GM12878 (cell line): ENCODE measurements around the gene C21orf58. TPM values are rescaled to one million over a fixed set of nuclear protein-coding genes. Genes with fewer than 3 reads are reported as not detected.

ENCODE experiments used
- ATAC-seq: fragments of 200-7000 bp; cut with Tn5 transposase; 3 replicates; pipeline ENCODE4 v1.9.1; 2020; ENCODE audit warnings: mild to moderate bottlenecking, moderate library complexity
- BruUV-seq: library from RNA; stranded (reverse); fragments of 400-500 nt; replicated peaks from 2 replicates; lab custom pipeline; 2021; lab: Mats Ljungman, UMichigan
- CTCF ChIA-PET: fragments of 300-600 bp; sonication (Branson Sonifier 250); formaldehyde crosslinking; extraction: SDS; loops from one replicate; lab custom pipeline; 2021; ENCODE audit warnings: inconsistent platforms; lab: Yijun Ruan, JAX
- POLR2A ChIA-PET: fragments of 350-600 bp; formaldehyde crosslinking; extraction: SDS; loops from one replicate; lab custom pipeline; 2021; ENCODE audit warnings: inconsistent platforms; lab: Charles Lee
- RAD21 ChIA-PET: fragments of 300-600 bp; sonication (Branson Sonifier 250); formaldehyde crosslinking; loops from one replicate; lab custom pipeline; 2023; ENCODE audit warnings: antibody characterized with exemption; ENCODE audit not compliant: unreplicated experiment; lab: Charles Lee
- SMC1A ChIA-PET: fragments of 300-600 bp; sonication (Branson Sonifier 250); formaldehyde crosslinking; loops from one replicate; lab custom pipeline; 2023; ENCODE audit not compliant: unreplicated experiment, uncharacterized antibody; lab: Charles Lee
- DNase-seq: peaks from one replicate; pipeline ENCODE4 v3.0.0-alpha.2; 2011; ENCODE audit warnings: low read depth, low spot score
- FAIRE-seq: peaks from 3 replicates; lab custom pipeline; 2011; peaks lifted over from hg19 to GRCh38; lab: Jason Lieb, UNC
- H2AFZ ChIP-seq: 2 replicates; pipeline ENCODE4 v1.6.0; 2011; ENCODE audit warnings: low read depth, low read length, control low read depth; ENCODE audit not compliant: control insufficient read depth
- H3K27ac ChIP-seq: 2 replicates; pipeline ENCODE4 v1.5.1; 2011; ENCODE audit warnings: control low read depth; ENCODE audit not compliant: control insufficient read depth, insufficient read depth
- H3K27me3 ChIP-seq, 2 experiments: replicated peaks in 1 of 2; 2 replicates each; pipeline versions ENCODE4 v1.6.0 to v1.6.1; 2011; ENCODE audit warnings: low read length in 1 of 2; ENCODE audit not compliant: control insufficient read depth in 2 of 2, insufficient read depth in 2 of 2
- H3K36me3 ChIP-seq, 2 experiments: 2 replicates each; pipeline ENCODE4 v1.5.1; 2011; ENCODE audit warnings: low read length in 1 of 2; ENCODE audit not compliant: control insufficient read depth in 2 of 2, insufficient read depth in 2 of 2
- H3K4me1 ChIP-seq: 2 replicates; pipeline ENCODE4 v1.6.1; 2011; ENCODE audit warnings: mild to moderate bottlenecking, low read length, moderate library complexity, mixed read lengths; ENCODE audit not compliant: control insufficient read depth, insufficient read depth
- H3K4me2 ChIP-seq: 2 replicates; pipeline ENCODE4 v1.6.0; 2011; ENCODE audit warnings: control low read depth; ENCODE audit not compliant: control insufficient read depth, insufficient read depth
- H3K4me3 ChIP-seq: fragments of 200-600 bp; sonication (generic); 2 replicates; pipeline ENCODE4 v1.5.1; 2016
- H3K79me2 ChIP-seq: 2 replicates; pipeline ENCODE4 v1.6.0; 2011; ENCODE audit warnings: low read length; ENCODE audit not compliant: control insufficient read depth, insufficient read depth
- H3K9ac ChIP-seq: 2 replicates; pipeline ENCODE4 v1.8.0; 2011; ENCODE audit warnings: low read length, control low read depth, mixed read lengths; ENCODE audit not compliant: control insufficient read depth, insufficient read depth
- H3K9me3 ChIP-seq: replicated peaks from 3 replicates; pipeline ENCODE4 v1.5.1; 2011; ENCODE audit warnings: mild to moderate bottlenecking, low read length; ENCODE audit not compliant: control insufficient read depth, insufficient read depth
- H4K20me1 ChIP-seq: 2 replicates; pipeline ENCODE4 v1.6.0; 2011; ENCODE audit not compliant: control insufficient read depth, insufficient read depth
- ASH2L ChIP-seq: fragments of 300-600, 200-600 bp; sonication (generic); IDR thresholded peaks from 2 replicates; pipeline ENCODE4 v1.6.1; 2017; ENCODE audit warnings: low read depth, mild to moderate bottlenecking, borderline replicate concordance
- ATF7 ChIP-seq: fragments of 450-650 bp; IDR thresholded peaks from 2 replicates; pipeline ENCODE4 v1.6.1; 2016; ENCODE audit warnings: low read depth, mild to moderate bottlenecking
- CHD4 ChIP-seq: fragments of 200-600 bp; sonication (generic); IDR thresholded peaks from 2 replicates; pipeline ENCODE4 v1.6.1; 2016; ENCODE audit warnings: mild to moderate bottlenecking
- ETV6 ChIP-seq, 2 experiments: fragments of 450-650 bp in 1 of 2; IDR thresholded peaks in 1 of 2; conservative IDR thresholded peaks in 1 of 2; 2 replicates each; pipeline ENCODE4 v1.6.1; 2014; ENCODE audit warnings: antibody characterized with exemption in 1 of 2, borderline replicate concordance in 1 of 2, low read depth in 1 of 2, mild to moderate bottlenecking in 1 of 2, moderate library complexity in 1 of 2
- GATAD2B ChIP-seq: fragments of 450-650 bp; conservative IDR thresholded peaks from 2 replicates; pipeline ENCODE4 v1.6.1; 2017; ENCODE audit warnings: low read depth, mild to moderate bottlenecking, moderate library complexity
- HDGF ChIP-seq: fragments of 450-650 bp; IDR thresholded peaks from 2 replicates; pipeline ENCODE4 v1.6.1; 2016; ENCODE audit warnings: antibody characterized with exemption
- IKZF2 ChIP-seq, 2 experiments: fragments of 450-650 bp; IDR thresholded peaks; 2 replicates each; pipeline ENCODE4 v1.6.1; 2017; ENCODE audit warnings: mild to moderate bottlenecking in 2 of 2, moderate library complexity in 2 of 2
- KDM1A ChIP-seq: fragments of 200-600 bp; sonication (generic); IDR thresholded peaks from 2 replicates; pipeline ENCODE4 v1.6.1; 2016; ENCODE audit warnings: borderline replicate concordance
- MEF2A ChIP-seq: IDR thresholded peaks from 2 replicates; pipeline ENCODE4 v1.6.1; 2011; ENCODE audit warnings: low read depth, mild to moderate bottlenecking, low read length, moderate library complexity; ENCODE audit not compliant: insufficient read depth
- MXI1 ChIP-seq: fragments of 150-350 bp; IDR thresholded peaks from 2 replicates; pipeline ENCODE4 v1.6.1; 2011; ENCODE audit warnings: low read depth, mild to moderate bottlenecking, inconsistent platforms, low read length, improper control_type of control experiment
- NFYB ChIP-seq: IDR thresholded peaks from 2 replicates; pipeline ENCODE4 v1.6.1; 2011; ENCODE audit warnings: low read depth, mild to moderate bottlenecking, low read length, improper control_type of control experiment, moderate library complexity; ENCODE audit not compliant: insufficient read depth
- SMAD1 ChIP-seq: fragments of 450-650 bp; IDR thresholded peaks from 2 replicates; pipeline ENCODE4 v1.6.1; 2018; ENCODE audit warnings: mild to moderate bottlenecking, low read depth; ENCODE audit not compliant: partially characterized antibody
- STAT3 ChIP-seq: IDR thresholded peaks from 2 replicates; pipeline ENCODE4 v1.6.1; 2011; ENCODE audit warnings: low read depth, low read length, improper control_type of control experiment
- SUZ12 ChIP-seq: fragments of 200-600 bp; sonication (generic); IDR thresholded peaks from one replicate; pipeline ENCODE4 v1.6.1; 2018; ENCODE audit warnings: antibody characterized with exemption, mild to moderate bottlenecking; ENCODE audit not compliant: unreplicated experiment
- ZNF24 ChIP-seq: fragments of 450-650 bp; IDR thresholded peaks from 2 replicates; pipeline ENCODE4 v1.6.1; 2017; ENCODE audit warnings: antibody characterized with exemption, mild to moderate bottlenecking
- ZSCAN29 ChIP-seq: fragments of 450-650 bp; IDR thresholded peaks from 2 replicates; pipeline ENCODE4 v1.6.1; 2017; ENCODE audit warnings: mild to moderate bottlenecking, moderate library complexity
- WGBS: methylation state at CpG from one replicate; pipeline ENCODE4 v1.1.6; 2016; ENCODE audit warnings: low lambda C conversion rate; ENCODE audit not compliant: insufficient replicate concordance, insufficient coverage; ENCODE audit errors: missing lambda C conversion rate; 5-methylcytosine and 5-hydroxymethylcytosine counted together
- in situ Hi-C: fragments of 300-500 bp; cut with MboI; formaldehyde crosslinking; loops from 9 replicates; pipeline ENCODE4 v1.14.3; 2018; ENCODE audit warnings: mixed read lengths
- intact Hi-C: fragments of 100-400 bp; cut with micrococcal nuclease; formaldehyde crosslinking; loops from one replicate; pipeline ENCODE4 v1.14.2; 2022; ENCODE audit not compliant: unreplicated experiment
- polyA plus RNA-seq, 11 experiments: library from polyadenylated mRNA; depleted of rRNA in 4 of 11; unstranded in 6 of 11; stranded (reverse) in 5 of 11; fragments of >200 nt; fragmentation: Nextera tagmentation in 4 of 11; fragmentation: Illumina TruSeq in 1 of 11; extraction: Ambion mirVana in 4 of 11; extraction: Trizol in 1 of 11; gene quantifications; 1 replicate in 1 of 11; 2 replicates in 10 of 11; pipeline versions ENCODE4 v1.2.1 to v1.2.3, GENCODE V29; 2011 to 2016; ENCODE audit warnings: inconsistent platforms in 2 of 11, missing spikeins in 2 of 11, low read depth in 1 of 11
- total RNA-seq, 4 experiments: library from RNA; depleted of rRNA in 3 of 4; stranded (reverse); fragments of >200 nt in 3 of 4; fragmentation: Illumina TruSeq in 1 of 4; extraction: Trizol in 1 of 4; gene quantifications; 2 replicates each; pipeline versions ENCODE4 v1.2.1 to v1.2.3, GENCODE V29; 2013 to 2021
- TF ChIP-seq, protein P1 (sequence below): fragments of 450-650 bp; IDR thresholded peaks from 2 replicates; pipeline ENCODE4 v1.6.1; 2017; ENCODE audit warnings: borderline replicate concordance
- TF ChIP-seq, protein P2 (sequence below): fragments of 450-650 bp; formaldehyde crosslinking; IDR thresholded peaks from 2 replicates; pipeline ENCODE4 v1.4.0; 2020; ENCODE audit warnings: mild to moderate bottlenecking, moderate library complexity

The C21orf58 gene
- total and polyA plus RNA-seq, 10 of the 15 experiments (the other 5 are each of a cell fraction or from before 2014, with no cell fraction given) = 1.1 to 22.3 (median 11.8) TPM

DNA sequence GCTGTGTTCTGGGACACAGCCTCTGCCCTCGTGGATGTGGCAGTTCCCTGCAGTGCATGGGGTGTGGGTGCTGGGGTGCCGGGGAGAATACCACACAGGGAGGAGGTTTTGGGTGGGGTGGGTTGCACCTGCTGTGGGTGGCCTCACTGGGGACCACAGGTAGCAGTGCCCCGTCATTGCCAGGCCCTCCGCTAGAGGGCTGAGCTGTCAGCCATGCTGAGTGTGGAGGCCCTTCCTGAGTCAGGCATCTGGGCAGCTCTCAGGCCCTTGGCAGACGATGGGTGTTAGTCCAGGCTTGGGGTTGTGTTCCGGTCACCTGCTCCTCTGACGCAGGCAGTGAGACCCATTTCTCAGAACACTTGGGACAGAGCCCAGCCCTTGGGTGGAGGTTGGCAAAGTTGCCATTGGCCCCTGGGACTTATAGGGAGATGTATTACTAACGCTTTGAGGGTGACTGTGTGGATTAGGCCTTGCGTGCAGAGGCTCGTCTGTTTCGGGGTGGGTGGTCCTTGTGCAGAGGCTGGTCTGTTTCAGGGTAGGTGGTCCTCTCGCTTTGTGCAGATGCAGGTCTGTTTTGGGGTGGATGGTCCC, 24.2 kb upstream of the C21orf58 start (continued):
- TF ChIP-seq ETV6 (conservative IDR thresholded peaks at IDR 0.05 in 1 of 2, IDR thresholded peaks at IDR 0.05 in 1 of 2; ENCODE audit: borderline replicate concordance in 1 of 2, low read depth in 1 of 2) = no peak
- no peak for TF ChIP-seq CHD4
- TF ChIP-seq, all 136 proteins: peak for 0

DNA sequence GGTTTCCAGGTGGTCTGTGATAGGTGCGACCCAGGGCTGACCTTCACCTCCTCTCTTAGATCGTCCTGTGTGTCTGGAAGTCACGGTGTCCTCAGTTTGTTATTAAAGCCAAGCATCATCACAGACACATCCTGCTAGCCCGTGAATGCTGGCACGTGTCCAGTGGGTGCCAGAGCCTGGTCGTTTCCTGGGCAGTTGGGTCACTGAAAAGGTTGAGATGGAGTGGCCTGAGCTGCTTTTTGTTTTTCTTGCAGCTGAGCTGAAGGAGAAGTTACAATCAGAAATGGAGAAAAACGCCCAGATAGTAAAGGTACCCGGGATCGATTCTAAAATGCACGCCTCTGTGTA, 23.5 kb upstream of the C21orf58 start:
- peaks cover 23 to 40% of the 10 kb centered on the region in 2 experiments for H3K36me3 ChIP-seq
- ATAC-seq (no peak), DNase-seq (no peak), FAIRE-seq (no peak)
- H4K20me1 ChIP-seq = no peaks in the 10 kb centered on the region
- no peaks in the 10 kb centered on the region for H3K27me3 ChIP-seq
- no peak overlapping the region for H2AFZ ChIP-seq
- H3K9me3 ChIP-seq = no peaks in the 10 kb centered on the region
- ChIA-PET RAD21 (no interaction called here), POLR2A (interaction anchor here (0.6 to 1.0 kb wide), 2 partner anchors 40 to 1199 kb away, joined by 4 to 5 read pairs; no protein-coding TSS in a partner anchor), CTCF (no interaction called here), SMC1A (no interaction called here)
- H3K27ac ChIP-seq = no peak overlapping the region
- WGBS = 69% methylated on average over 10 of the region's 10 CpGs
- H3K79me2 ChIP-seq = no peaks in the 10 kb centered on the region; the same call in 1 of the 2 replicates
- H3K4me1 ChIP-seq = no peaks in the 10 kb centered on the region
- no TSS peak for BruUV-seq
- TF ChIP-seq NFYB = no peak
- TF ChIP-seq HDGF = no peak
- TF ChIP-seq ATF7 = no peak
- TF ChIP-seq MEF2A = no peak
- no peak for TF ChIP-seq SMAD1
- no peak for TF ChIP-seq ASH2L
- TF ChIP-seq, protein P1, sequence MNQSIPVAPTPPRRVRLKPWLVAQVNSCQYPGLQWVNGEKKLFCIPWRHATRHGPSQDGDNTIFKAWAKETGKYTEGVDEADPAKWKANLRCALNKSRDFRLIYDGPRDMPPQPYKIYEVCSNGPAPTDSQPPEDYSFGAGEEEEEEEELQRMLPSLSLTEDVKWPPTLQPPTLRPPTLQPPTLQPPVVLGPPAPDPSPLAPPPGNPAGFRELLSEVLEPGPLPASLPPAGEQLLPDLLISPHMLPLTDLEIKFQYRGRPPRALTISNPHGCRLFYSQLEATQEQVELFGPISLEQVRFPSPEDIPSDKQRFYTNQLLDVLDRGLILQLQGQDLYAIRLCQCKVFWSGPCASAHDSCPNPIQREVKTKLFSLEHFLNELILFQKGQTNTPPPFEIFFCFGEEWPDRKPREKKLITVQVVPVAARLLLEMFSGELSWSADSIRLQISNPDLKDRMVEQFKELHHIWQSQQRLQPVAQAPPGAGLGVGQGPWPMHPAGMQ = no peak
- no peak for TF ChIP-seq SUZ12
- TF ChIP-seq, protein P2, sequence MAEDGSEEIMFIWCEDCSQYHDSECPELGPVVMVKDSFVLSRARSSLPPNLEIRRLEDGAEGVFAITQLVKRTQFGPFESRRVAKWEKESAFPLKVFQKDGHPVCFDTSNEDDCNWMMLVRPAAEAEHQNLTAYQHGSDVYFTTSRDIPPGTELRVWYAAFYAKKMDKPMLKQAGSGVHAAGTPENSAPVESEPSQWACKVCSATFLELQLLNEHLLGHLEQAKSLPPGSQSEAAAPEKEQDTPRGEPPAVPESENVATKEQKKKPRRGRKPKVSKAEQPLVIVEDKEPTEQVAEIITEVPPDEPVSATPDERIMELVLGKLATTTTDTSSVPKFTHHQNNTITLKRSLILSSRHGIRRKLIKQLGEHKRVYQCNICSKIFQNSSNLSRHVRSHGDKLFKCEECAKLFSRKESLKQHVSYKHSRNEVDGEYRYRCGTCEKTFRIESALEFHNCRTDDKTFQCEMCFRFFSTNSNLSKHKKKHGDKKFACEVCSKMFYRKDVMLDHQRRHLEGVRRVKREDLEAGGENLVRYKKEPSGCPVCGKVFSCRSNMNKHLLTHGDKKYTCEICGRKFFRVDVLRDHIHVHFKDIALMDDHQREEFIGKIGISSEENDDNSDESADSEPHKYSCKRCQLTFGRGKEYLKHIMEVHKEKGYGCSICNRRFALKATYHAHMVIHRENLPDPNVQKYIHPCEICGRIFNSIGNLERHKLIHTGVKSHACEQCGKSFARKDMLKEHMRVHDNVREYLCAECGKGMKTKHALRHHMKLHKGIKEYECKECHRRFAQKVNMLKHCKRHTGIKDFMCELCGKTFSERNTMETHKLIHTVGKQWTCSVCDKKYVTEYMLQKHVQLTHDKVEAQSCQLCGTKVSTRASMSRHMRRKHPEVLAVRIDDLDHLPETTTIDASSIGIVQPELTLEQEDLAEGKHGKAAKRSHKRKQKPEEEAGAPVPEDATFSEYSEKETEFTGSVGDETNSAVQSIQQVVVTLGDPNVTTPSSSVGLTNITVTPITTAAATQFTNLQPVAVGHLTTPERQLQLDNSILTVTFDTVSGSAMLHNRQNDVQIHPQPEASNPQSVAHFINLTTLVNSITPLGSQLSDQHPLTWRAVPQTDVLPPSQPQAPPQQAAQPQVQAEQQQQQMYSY (CRISPR knock-in tag) = no peak
- TF ChIP-seq ZSCAN29 = no peak
- no peak for TF ChIP-seq IKZF2 (IDR thresholded peaks at IDR 0.05)
- TF ChIP-seq MXI1 = no peak
- no peak for TF ChIP-seq ZNF24
- no peak for TF ChIP-seq GATAD2B
- no peak for TF ChIP-seq STAT3
- TF ChIP-seq KDM1A = no peak
- H3K4me3 ChIP-seq = no peak overlapping the region
- H3K4me2 ChIP-seq = no peak overlapping the region
- in situ Hi-C loops (no loop called here), intact Hi-C loops (no loop called here)
- no peak overlapping the region for H3K9ac ChIP-seq
